Measurements from ENCODE around the gene POLDIP3.
A peak's percentile ranks its signal among the peaks of the same experiment; 100 is the strongest.

The POLDIP3 gene

DNA sequence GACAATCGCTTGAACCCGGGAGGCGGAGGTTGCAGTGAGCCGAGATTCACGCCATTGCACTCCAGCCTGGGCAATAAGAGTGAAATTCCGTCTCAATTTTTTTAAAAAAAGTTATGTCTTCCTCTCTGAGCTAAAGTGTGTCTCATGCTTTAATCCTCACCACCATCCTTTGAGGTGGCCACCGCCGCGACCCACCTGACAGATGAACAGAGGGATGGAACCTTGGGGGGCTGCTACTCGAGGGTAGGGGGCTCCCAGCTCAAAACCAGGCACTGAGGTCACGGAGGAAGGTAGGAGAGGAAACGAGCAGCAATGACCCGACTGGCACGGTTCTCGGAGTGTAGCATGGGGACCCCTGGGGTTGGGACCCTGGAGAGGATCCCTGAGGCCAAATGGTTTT lies 10.7 kb upstream of the POLDIP3 start:
- no peak for DNase-seq (ENCODE audit: low read depth)
- TF ChIP-seq, protein P1, sequence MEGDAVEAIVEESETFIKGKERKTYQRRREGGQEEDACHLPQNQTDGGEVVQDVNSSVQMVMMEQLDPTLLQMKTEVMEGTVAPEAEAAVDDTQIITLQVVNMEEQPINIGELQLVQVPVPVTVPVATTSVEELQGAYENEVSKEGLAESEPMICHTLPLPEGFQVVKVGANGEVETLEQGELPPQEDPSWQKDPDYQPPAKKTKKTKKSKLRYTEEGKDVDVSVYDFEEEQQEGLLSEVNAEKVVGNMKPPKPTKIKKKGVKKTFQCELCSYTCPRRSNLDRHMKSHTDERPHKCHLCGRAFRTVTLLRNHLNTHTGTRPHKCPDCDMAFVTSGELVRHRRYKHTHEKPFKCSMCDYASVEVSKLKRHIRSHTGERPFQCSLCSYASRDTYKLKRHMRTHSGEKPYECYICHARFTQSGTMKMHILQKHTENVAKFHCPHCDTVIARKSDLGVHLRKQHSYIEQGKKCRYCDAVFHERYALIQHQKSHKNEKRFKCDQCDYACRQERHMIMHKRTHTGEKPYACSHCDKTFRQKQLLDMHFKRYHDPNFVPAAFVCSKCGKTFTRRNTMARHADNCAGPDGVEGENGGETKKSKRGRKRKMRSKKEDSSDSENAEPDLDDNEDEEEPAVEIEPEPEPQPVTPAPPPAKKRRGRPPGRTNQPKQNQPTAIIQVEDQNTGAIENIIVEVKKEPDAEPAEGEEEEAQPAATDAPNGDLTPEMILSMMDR (IDR thresholded peaks at IDR 0.05; ENCODE audit: control insufficient read depth, insufficient read depth, low read depth, low read length, missing control alignments), result no peak
- no peak overlapping the region for H3K4me3 ChIP-seq (ENCODE audit: control insufficient read depth, low read depth, low read length)

DNA sequence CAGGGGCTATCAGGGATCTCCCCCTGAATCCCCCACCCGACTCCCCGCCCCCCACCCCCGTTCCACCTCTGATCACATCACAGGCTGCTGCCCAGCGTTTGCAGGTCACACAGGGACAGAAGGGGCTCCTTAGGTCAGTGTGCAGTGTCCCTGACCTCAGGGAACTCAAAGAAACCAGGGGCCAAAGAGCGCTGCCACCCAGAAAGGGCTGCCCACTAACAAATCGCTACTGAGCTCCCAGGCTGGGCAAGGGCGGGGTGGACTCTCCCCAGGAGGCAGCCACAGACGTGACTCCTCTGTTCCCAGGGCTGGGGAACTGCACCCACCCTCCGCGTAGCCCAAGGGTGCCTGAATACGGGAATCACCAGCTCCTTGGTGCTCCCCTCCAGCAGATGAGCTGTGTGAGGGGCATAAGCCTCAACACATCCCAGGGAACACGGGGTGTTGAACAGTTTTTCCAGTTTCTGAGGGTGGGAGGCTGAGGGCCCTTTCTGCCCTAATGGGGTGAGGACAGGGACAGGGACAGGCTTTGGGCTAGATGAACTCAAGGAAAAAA lies 9.9 kb upstream of the POLDIP3 start:
- TF ChIP-seq, protein P1 (IDR thresholded peaks at IDR 0.05; ENCODE audit: control insufficient read depth, insufficient read depth, low read depth, low read length, missing control alignments), result no peak
- H3K4me3 ChIP-seq (ENCODE audit: control insufficient read depth, low read depth, low read length), result no peak overlapping the region
- no peak for DNase-seq (ENCODE audit: low read depth)

DNA sequence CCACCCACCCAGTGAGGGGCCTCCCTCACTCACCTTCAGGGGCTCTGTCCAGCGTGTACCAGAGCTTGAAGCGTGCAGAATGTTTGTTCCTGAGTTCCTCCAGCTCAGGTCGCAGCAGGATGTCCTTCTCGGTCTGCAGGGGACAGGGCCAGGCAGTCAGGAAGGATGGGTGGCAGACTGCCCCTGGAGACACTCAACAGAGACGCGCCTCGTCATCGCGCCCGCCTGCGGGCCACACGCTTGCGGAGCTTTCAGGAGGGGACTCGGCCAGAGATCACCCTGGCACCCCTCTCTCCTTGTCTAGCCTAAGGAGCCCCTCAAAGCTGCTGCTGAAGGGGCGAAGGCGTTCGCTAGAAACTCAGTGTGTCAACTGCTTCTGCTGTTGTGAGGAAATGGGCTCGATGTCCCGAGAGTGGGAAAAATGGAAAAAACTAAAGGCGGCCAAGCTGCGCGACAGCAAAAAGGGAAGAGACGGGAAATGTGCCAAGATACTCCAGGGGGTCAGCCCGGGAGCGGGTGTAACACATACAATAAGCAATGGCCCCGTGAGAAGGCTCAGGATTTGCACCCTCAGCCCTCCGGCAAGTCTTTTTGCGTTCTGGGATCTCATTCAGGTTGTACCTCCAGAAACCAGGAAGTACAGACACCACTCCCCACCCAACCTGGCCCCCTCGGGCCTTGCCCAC lies 9.2 kb upstream of the POLDIP3 start:
- no peak overlapping the region for H3K4me3 ChIP-seq (ENCODE audit: control insufficient read depth, low read depth, low read length)
- TF ChIP-seq, protein P1 (IDR thresholded peaks at IDR 0.05; ENCODE audit: control insufficient read depth, insufficient read depth, low read depth, low read length, missing control alignments), result no peak
- no peak for DNase-seq (ENCODE audit: low read depth)

DNA sequence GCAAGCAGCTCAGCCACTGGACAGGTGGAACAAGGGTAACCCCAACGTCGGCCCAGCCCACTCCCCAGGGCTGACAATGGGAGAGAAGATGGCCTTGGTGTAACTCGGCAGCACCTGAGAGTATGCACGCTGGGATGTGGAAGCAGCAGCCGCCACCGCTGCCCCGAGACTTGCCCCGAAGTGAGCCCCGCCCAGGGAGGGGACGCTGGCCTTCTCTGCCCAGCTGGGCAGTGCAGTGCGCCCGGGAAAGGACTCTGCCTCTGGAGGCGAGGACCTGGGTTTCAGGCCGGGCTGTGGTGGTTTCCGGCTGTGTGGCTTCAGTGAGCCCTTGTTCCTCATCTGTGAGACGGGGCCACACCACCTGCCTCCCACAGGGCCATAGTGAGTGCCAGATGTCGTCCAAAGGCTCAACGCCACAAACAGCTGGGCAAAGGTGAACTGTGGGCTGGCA lies 8.6 kb upstream of the POLDIP3 start:
- no peak for DNase-seq (ENCODE audit: low read depth)
- TF ChIP-seq, protein P1 (IDR thresholded peaks at IDR 0.05; ENCODE audit: control insufficient read depth, insufficient read depth, low read depth, low read length, missing control alignments), result no peak
- no peak overlapping the region for H3K4me3 ChIP-seq (ENCODE audit: control insufficient read depth, low read depth, low read length)

DNA sequence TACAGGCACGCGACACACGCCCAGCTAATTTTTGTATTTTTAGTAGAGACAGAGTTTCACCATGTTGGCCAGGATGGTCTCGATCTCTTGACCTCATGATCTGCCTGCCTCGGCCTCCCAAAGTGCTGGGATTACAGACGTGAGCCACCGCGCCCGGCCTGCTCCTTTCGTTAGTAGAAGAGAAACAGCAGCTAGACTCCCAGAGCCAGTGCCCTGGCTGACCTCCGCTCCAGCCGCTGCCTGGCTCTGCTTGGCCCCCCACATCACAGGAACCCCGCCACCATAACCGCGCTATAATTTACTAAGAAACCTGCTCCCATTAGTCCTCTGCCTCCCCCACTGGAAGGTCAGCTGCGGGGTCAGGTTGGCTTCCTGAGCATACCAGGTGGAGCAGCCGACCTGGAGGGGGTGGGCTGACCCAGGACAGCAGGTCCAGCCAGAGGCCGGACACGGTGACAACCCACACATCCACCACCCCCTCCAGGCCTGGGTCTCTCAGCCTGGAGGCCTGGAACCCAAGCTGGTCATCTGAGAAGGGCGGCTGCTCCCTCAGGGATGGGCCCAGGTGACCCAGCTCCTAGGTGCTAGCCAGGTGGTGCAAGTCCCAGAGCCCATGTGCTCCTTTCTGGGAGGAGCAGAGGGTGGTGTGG lies 7.5 kb upstream of the POLDIP3 start:
- DNase-seq (ENCODE audit: low read depth), result no peak
- H3K4me3 ChIP-seq (ENCODE audit: control insufficient read depth, low read depth, low read length), result no peak overlapping the region

DNA sequence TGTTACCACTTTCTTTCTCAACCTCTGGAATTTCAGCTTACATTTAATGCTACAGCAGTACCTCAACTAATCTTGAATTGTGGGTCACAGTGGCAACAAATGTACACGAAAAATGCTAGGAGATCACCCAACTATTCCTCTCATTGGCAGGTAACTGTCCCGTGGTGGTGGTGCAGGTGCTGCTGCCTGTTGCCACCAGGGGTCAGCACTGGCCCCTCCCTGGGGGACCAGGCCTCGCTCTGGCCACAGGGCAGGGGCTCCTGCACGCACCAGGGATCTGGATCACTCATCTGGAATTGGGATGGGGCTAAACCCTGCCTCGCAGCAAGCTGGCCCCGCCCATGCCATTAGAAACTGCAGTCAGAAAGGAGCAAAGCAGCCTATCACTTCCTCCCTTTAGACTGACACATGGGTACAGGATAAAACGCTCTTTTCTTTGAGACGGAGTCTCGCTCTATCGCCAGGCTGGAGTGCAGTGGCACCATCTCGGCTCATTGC lies 6.9 kb upstream of the POLDIP3 start:
- no peak overlapping the region for H3K4me3 ChIP-seq (ENCODE audit: control insufficient read depth, low read depth, low read length)
- no peak for DNase-seq (ENCODE audit: low read depth)
- TF ChIP-seq, protein P1 (IDR thresholded peaks at IDR 0.05; ENCODE audit: control insufficient read depth, insufficient read depth, low read depth, low read length, missing control alignments), result peak; percentile 91

More for the DNA sequence above, 7.5 kb upstream of the POLDIP3 start:
- TF ChIP-seq, protein P1 (IDR thresholded peaks at IDR 0.05; ENCODE audit: control insufficient read depth, insufficient read depth, low read depth, low read length, missing control alignments), result no peak

All from AG09309 (cell line).